K562 (cell line): ENCODE data around the gene LGALS7B. TPM values are rescaled to one million over a fixed set of nuclear protein-coding genes. Genes with fewer than 3 reads are reported as not detected.

Experiments used
- CBX3 ChIP-seq, 2 experiments: IDR thresholded peaks; 1 replicate in 1 of 2; 2 replicates in 1 of 2; pipeline ENCODE4 v1.6.1; 2012; ENCODE audit warnings: inconsistent platforms in 2 of 2, low read length in 2 of 2, borderline replicate concordance in 1 of 2, control low read depth in 1 of 2
- CXXC5 ChIP-seq: fragments of 250-450 bp; sonication (Bioruptor Pico); IDR thresholded peaks from 2 replicates; pipeline ENCODE4 v1.8.0; 2022; ENCODE audit warnings: inconsistent platforms, mild to moderate bottlenecking, moderate library complexity
- ESRRA ChIP-seq: fragments of 450-650 bp; IDR thresholded peaks from 2 replicates; pipeline ENCODE4 v1.6.1; 2014; ENCODE audit warnings: low read depth, mild to moderate bottlenecking, moderate library complexity, borderline replicate concordance
- HES1 ChIP-seq: fragments of 450-650 bp; IDR thresholded peaks from 2 replicates; pipeline ENCODE4 v1.6.1; 2016; ENCODE audit warnings: low read depth, mild to moderate bottlenecking, moderate library complexity
- PKNOX1 ChIP-seq: fragments of 450-650 bp; IDR thresholded peaks from 2 replicates; pipeline ENCODE4 v1.6.1; 2016
- SRF ChIP-seq, 2 experiments: fragments of 250-450, 450-650 bp in 1 of 2; sonication (Bioruptor Pico) in 1 of 2; sonication (generic) in 1 of 2; formaldehyde crosslinking; IDR thresholded peaks; 2 replicates each; pipeline versions ENCODE4 v1.5.0 to v1.5.1; 2020 to 2022; ENCODE audit warnings: mild to moderate bottlenecking in 1 of 2, missing genetic modification reagents in 1 of 2
- ZFP36 ChIP-seq: fragments of 150-350 bp; IDR thresholded peaks from 2 replicates; pipeline ENCODE4 v1.6.1; 2018; ENCODE audit warnings: low read length, low read depth; ENCODE audit not compliant: partially characterized antibody
- ZNF134 ChIP-seq: fragments of 250-450 bp; sonication (Bioruptor Pico); conservative IDR thresholded peaks from 2 replicates; pipeline ENCODE4 v1.4.0; 2020
- ZNF592 ChIP-seq: fragments of 450-650 bp; IDR thresholded peaks from 2 replicates; pipeline ENCODE4 v1.6.1; 2017; ENCODE audit warnings: antibody characterized with exemption, mild to moderate bottlenecking
- ZNF639 ChIP-seq, 2 experiments: fragments of 200-800 bp in 1 of 2; sonication (Bioruptor generic) in 1 of 2; sonication (generic) in 1 of 2; formaldehyde crosslinking in 1 of 2; IDR thresholded peaks in 1 of 2; conservative IDR thresholded peaks in 1 of 2; 2 replicates each; pipeline versions ENCODE4 v1.5.0 to v1.6.1; 2016 to 2020; ENCODE audit warnings: missing compliant biosample characterization in 1 of 2, missing genetic modification characterization in 1 of 2, missing genetic modification reagents in 1 of 2
- polyA plus RNA-seq, 8 experiments: library from polyadenylated mRNA; depleted of rRNA in 4 of 8; stranded (reverse) in 5 of 8; unstranded in 3 of 8; fragments of >200 nt; fragmentation: Nextera tagmentation in 2 of 8; fragmentation: Illumina TruSeq in 1 of 8; extraction: Ambion mirVana in 2 of 8; extraction: Trizol in 1 of 8; gene quantifications; 2 replicates each; pipeline versions ENCODE4 v1.2.1 to v1.2.3, GENCODE V29; 2011 to 2014; ENCODE audit warnings: inconsistent platforms in 1 of 8, missing spikeins in 1 of 8
- total RNA-seq, 7 experiments: library from RNA; depleted of rRNA in 6 of 7; stranded (reverse); fragments of >200 nt in 6 of 7; fragmentation: Illumina TruSeq in 2 of 7; extraction: Trizol in 2 of 7; gene quantifications; 2 replicates each; pipeline versions ENCODE4 v1.2.1 to v1.2.3, GENCODE V29; 2011 to 2021; ENCODE audit warnings: low replicate concordance in 1 of 7

Gene LGALS7B
- total and polyA plus RNA-seq, 9 of the 15 experiments (the other 6 are each of a cell fraction or from before 2014, with no cell fraction given): not detected

- TF ChIP-seq ZNF592 (peak; percentile 39; the same call in 1 of the 2 replicates), PKNOX1 (peak; percentile 41; the same call in 1 of the 2 replicates), HES1 (peak; percentile 55; the same call in 1 of the 2 replicates), SRF (CRISPR knock-in tag; IDR thresholded peaks at IDR 0.05) (peak in 1 of 2 experiments; percentile 73; a peak in 1 of 4 replicates), ZNF639 (CRISPR knock-in tag; conservative IDR thresholded peaks at IDR 0.05 in 1 of 2, IDR thresholded peaks at IDR 0.05 in 1 of 2) (no peak), ZNF134 (no peak), ZFP36 (peak; percentile 30), CBX3 (IDR thresholded peaks at IDR 0.05; ENCODE audit: borderline replicate concordance in 1 of 2, low read length in 2 of 2) (peak in 1 of 2 experiments; percentile 23; a peak in 1 of 3 replicates), CXXC5 (CRISPR knock-in tag) (peak; percentile 69), ESRRA (peak; percentile 98)
These were observed 30.4 kb downstream of the LGALS7B start (continued) for GRCh38 chr19:38819231-38819920.
